Parathyroid adenoma (tissue), 2 donors: ENCODE results near the gene ADAM12.

Experiments
- H2AFZ ChIP-seq: fragments of 300-600 bp; sonication (generic); one replicate; pipeline ENCODE4 v1.7.0; 2017; ENCODE audit warnings: antibody characterized with exemption, mild to moderate bottlenecking
- H3K27ac ChIP-seq: fragments of 300-600 bp; sonication (generic); one replicate; pipeline ENCODE4 v1.7.0; 2017
- H3K27me3 ChIP-seq: fragments of 300-600 bp; sonication (generic); one replicate; pipeline ENCODE4 v1.7.0; 2017; ENCODE audit warnings: low read length; ENCODE audit not compliant: control insufficient read depth, insufficient read depth
- H3K36me3 ChIP-seq: fragments of 300-600 bp; sonication (generic); one replicate; pipeline ENCODE4 v1.7.0; 2017; ENCODE audit warnings: low read length; ENCODE audit not compliant: control insufficient read depth, insufficient read depth
- H3K4me1 ChIP-seq: fragments of 300-600 bp; sonication (generic); one replicate; pipeline ENCODE4 v1.7.0; 2017; ENCODE audit warnings: control low read depth
- H3K4me2 ChIP-seq: fragments of 300-600 bp; sonication (generic); one replicate; pipeline ENCODE4 v1.7.0; 2017; ENCODE audit warnings: low read length
- H3K4me3 ChIP-seq: fragments of 300-600 bp; sonication (generic); one replicate; pipeline ENCODE4 v1.7.0; 2017; ENCODE audit warnings: low read depth, low read length
- H3K79me2 ChIP-seq: fragments of 300-600 bp; sonication (generic); one replicate; pipeline ENCODE4 v1.7.0; 2017; ENCODE audit warnings: control low read depth
- H3K9ac ChIP-seq: fragments of 300-600 bp; sonication (generic); one replicate; pipeline ENCODE4 v1.7.0; 2017; ENCODE audit warnings: mild to moderate bottlenecking
- H3K9me3 ChIP-seq: fragments of 300-600 bp; sonication (generic); one replicate; pipeline ENCODE4 v1.7.0; 2017; ENCODE audit warnings: low read length; ENCODE audit not compliant: control insufficient read depth
- CTCF ChIP-seq: fragments of 300-600 bp; sonication (generic); IDR thresholded peaks from one replicate; pipeline ENCODE4 v1.7.0; 2017; ENCODE audit warnings: antibody characterized with exemption, mild to moderate bottlenecking
- donor health status: primary hyperparathyroidism.

Gene ADAM12

GRCh38 chr10:126264102-126265018, 123.9 kb downstream of the ADAM12 start:
- no peak overlapping the region for H3K27ac ChIP-seq
- no peaks in the 10 kb centered on the region for H3K36me3 ChIP-seq
- TF ChIP-seq CTCF, result no peak
- no peaks in the 10 kb centered on the region for H3K27me3 ChIP-seq
- no peaks in the 10 kb centered on the region for H3K79me2 ChIP-seq
- no peak overlapping the region for H3K4me3 ChIP-seq
- H3K9me3 ChIP-seq, result no peaks in the 10 kb centered on the region
- H3K9ac ChIP-seq, result no peak overlapping the region
- H3K4me2 ChIP-seq, result no peak overlapping the region
- H2AFZ ChIP-seq, result no peak overlapping the region
- H3K4me1 ChIP-seq, result no peaks in the 10 kb centered on the region

DNA sequence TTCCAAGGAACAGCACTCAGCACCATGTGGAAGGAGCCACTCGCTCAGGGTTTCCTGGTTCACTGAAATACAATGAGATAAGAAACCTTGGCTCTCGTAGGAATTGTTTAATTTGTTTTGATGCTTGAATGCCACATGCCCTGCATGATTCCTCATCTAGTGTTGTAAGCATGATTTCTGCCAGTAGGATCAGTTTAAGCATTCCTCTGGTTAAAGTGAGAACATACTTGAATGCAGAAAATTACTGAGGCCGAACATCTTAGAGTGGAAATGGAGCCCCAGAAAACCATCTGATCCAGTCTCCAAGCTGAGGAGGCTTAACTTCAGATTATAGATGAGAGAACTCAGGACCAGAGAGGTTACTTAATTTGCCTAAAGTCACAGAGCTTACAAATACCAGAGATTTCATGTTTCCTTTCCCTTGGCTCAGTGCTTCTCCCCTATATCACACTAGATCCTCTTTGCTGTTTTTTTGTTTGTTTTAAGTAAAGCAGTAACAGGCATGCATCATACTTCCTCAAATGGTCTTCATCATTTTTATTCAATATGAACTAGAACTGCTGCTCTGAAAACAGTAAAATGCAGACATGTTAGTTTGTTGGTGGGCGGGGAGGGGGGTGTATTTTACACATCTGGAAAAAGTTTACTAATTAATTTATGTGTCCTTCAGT, 125.1 kb downstream of the ADAM12 start:
- no peaks in the 10 kb centered on the region for H3K9me3 ChIP-seq
- H3K79me2 ChIP-seq, result no peaks in the 10 kb centered on the region
- no peak overlapping the region for H3K27ac ChIP-seq
- no peak overlapping the region for H2AFZ ChIP-seq
- H3K36me3 ChIP-seq, result no peaks in the 10 kb centered on the region
- TF ChIP-seq CTCF, result no peak
- no peaks in the 10 kb centered on the region for H3K27me3 ChIP-seq
- H3K4me3 ChIP-seq, result no peak overlapping the region
- no peak overlapping the region for H3K4me2 ChIP-seq
- H3K4me1 ChIP-seq, result no peaks in the 10 kb centered on the region
- no peak overlapping the region for H3K9ac ChIP-seq

- no peaks in the 10 kb centered on the region for H3K79me2 ChIP-seq
- no peaks in the 10 kb centered on the region for H3K9me3 ChIP-seq
- no peaks in the 10 kb centered on the region for H3K36me3 ChIP-seq
- no peak overlapping the region for H3K27ac ChIP-seq
- no peaks in the 10 kb centered on the region for H3K4me1 ChIP-seq
- H3K4me3 ChIP-seq, result no peak overlapping the region
- H3K9ac ChIP-seq, result no peak overlapping the region
- no peak overlapping the region for H3K4me2 ChIP-seq
- H3K27me3 ChIP-seq, result no peaks in the 10 kb centered on the region
- TF ChIP-seq CTCF, result no peak
- no peak overlapping the region for H2AFZ ChIP-seq
These were observed 125.9 kb downstream of the ADAM12 start for GRCh38 chr10:126262233-126262838.

GRCh38 chr10:126259760-126260479, 128.4 kb downstream of the ADAM12 start:
- Histone ChIP-seq H3K9ac (no peak overlapping the region), H3K9me3 (no peaks in the 10 kb centered on the region), H3K4me1 (no peaks in the 10 kb centered on the region), H3K27me3 (no peaks in the 10 kb centered on the region), H3K4me2 (no peak overlapping the region), H2AFZ (no peak overlapping the region), H3K36me3 (no peaks in the 10 kb centered on the region), H3K4me3 (no peak overlapping the region), H3K27ac (no peak overlapping the region), H3K79me2 (no peaks in the 10 kb centered on the region)
- no peak for TF ChIP-seq CTCF
